ENCODE measurements around the gene NFIA.

The NFIA gene

GRCh38 chr1:61213245-61214011, 131.1 kb downstream of the NFIA start:
- no peak for DNase-seq (ENCODE audit: low read depth, low spot score)

- DNase-seq (ENCODE audit: low read depth, low spot score): no peak
Observed at GRCh38 chr1:61215119-61215518, 132.8 kb downstream of the NFIA start.

GRCh38 chr1:61215676-61216289, 133.4 kb downstream of the NFIA start:
- no peak for DNase-seq (ENCODE audit: low read depth, low spot score)

- peak; percentile 39 for DNase-seq (ENCODE audit: low read depth, low spot score)
Observed at GRCh38 chr1:61220536-61220935, 138.2 kb downstream of the NFIA start.

DNA sequence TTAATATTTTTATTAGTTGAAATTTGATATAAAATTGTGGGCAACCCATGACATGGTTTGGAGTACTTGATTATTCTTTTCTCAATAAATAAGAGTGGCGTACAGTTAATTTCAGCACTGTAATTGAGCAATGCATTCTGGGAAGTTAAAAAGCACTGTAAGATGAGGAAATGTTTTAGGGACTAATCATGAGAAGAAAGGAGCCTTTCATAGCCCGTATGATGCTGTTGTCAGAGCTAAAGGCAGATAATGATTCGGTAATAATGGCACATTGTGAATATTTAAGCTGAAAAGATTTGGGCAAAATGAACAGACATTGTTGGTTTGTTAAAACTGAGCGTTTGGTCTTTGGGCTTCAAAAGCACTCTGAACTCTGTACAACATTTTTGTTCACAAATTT, 139.3 kb downstream of the NFIA start:
- no peak for DNase-seq (ENCODE audit: low read depth, low spot score)

DNA sequence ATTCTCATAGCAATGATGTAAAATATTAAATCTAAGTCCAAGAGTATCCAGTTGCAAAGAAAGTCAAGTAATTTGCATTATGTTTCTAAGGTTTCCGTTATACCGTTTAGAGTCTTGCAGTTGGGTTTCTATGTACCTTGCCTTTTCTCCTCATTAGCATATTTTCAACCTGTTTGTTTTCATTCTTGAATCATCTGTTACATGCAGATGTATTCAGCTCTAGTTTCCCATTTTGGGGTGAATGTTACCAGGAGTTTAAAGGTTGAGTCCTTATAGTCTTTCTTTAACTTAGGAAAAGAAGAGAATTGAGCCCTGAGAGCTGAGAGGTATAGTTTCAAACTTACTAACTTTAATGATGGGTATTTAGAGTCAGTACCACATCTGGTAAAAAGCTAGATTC, 139.9 kb downstream of the NFIA start:
- DNase-seq (ENCODE audit: low read depth, low spot score): no peak

- no peak for DNase-seq (ENCODE audit: low read depth, low spot score)
Observed at GRCh38 chr1:61223140-61223539, 140.8 kb downstream of the NFIA start.

DNA sequence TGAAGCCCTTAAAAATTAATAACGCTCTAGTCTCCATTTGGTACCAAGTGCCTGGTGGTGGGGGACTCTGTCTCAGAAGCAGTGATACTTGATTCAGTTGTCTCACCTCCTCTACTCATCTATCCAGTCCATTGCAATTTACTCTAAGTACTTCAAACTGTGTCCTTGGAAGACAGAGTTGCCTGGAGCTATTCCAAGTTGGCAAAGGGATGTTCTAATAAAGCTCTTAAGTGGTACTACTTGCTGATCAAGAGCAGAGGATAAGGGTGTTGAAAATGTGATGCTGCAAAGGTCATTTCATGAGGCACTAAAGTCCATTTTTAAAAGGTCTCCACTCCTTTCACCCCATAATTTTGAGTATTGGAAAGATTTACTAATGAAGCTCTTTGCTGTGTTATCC, 142.2 kb downstream of the NFIA start:
- no peak for DNase-seq (ENCODE audit: low read depth, low spot score)

DNA sequence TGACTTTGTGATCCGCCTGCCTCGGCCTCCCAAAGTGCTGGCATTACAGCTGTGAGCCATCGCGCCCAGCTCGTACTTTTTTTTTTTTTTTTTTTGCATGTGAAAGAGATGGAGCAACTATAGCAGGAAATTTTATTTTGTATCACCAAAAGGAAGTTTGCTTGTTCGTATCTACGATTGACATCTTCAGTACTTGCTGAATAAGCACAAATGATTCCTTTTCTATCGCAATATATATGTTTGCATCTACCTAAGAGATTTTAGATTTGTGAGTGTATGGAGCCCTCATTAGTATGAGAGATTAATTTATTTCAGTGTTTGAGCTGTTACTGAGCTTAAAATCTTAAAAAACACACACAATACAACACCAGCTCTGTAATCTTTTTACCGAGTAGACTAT, 143.1 kb downstream of the NFIA start:
- DNase-seq (ENCODE audit: low read depth, low spot score): no peak

DNA sequence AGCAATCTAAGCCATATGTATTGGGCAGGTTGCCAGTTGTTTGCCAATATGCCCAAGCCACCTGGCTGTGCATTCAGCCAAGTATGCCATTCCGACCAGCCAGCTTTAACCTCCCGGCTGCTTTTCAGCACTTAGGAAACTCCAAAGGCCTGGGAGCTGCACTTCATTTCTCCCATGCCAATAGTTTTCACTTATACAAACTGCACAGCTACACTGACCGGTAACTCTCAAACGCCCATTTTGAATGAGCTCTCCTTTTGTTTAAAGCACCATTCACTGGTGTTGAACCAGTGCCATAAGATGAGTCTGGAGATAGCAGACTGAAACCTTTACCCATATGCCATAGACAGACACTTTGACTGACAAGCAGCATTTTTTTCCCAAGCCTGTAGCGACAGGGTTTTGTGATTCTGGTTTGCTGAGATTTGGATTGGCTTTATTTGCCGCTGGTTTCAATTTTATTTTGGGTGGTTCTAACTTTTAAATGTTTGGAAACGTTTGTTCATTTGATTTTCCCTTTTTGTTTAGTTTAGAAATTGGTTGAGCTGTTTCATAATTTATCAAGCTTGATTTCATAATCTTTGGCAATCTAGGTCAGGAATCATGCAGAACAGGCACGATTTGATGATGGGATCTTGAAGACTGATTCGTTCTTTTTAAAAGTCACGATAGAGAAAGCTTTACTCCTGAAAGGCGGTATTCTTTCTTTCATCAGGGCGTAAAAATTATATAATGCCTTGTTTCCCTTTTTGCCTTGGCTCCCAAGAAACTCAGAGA, 144.6 kb downstream of the NFIA start:
- no peak for DNase-seq (ENCODE audit: low read depth, low spot score)

DNA sequence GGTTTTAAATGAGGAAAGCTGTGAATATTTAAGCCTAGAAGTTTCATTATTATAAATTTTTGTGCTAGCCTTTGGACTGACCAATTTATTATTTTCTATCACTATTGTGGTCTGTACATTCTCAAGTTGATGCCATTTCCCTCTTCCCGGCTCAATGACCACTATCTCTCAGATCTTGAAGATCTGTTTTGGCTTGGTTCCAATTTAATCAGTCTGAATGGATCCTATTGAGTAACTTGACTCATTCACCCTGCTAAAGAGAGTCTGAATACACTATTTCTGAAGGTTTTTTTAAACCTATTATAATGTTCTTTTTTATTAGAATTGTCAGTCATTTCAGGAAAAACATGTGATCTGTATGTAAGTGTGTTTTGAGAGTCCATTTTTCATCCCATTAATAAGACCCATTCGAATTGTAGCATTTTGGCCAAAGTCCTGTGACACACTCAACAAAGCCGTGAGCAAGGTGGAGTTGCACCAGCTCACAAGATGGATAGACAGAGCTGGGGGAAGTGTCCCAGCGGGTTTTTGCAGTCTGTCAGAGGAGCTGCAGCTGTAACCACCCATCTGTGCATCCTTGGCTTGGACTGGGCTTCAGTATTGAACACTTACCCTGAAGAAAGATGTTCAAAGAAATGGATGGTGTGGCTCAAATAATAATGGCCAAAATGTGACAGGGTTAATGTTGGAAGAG, 145.6 kb downstream of the NFIA start:
- DNase-seq (ENCODE audit: low read depth, low spot score): no peak

GRCh38 chr1:61230523-61230922, 148.2 kb downstream of the NFIA start:
- DNase-seq (ENCODE audit: low read depth, low spot score): no peak

DNA sequence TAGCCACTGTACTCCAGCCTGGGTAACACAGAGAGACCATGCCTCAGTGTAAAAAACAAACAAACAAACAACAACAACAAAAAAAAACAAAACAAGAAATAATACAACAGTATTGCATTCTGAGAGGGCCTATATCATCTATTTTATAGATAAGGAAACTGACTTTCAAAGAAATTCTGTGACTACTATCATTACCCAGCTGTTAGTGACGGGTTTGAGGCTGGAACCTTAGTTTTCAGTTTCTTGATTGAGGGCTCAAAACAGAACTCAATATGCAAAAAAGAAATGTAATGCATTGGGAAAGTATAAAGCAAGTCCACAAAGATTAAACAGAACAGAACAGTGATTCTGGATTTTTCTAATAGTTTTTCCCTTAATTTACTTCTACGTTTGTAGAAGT, 149.4 kb downstream of the NFIA start:
- DNase-seq (ENCODE audit: low read depth, low spot score): no peak

- DNase-seq (ENCODE audit: low read depth, low spot score): no peak
Observed at GRCh38 chr1:61233121-61233660, 150.8 kb downstream of the NFIA start.

- no peak for DNase-seq (ENCODE audit: low read depth, low spot score)
Observed at GRCh38 chr1:61234587-61234919, 152.2 kb downstream of the NFIA start.

DNA sequence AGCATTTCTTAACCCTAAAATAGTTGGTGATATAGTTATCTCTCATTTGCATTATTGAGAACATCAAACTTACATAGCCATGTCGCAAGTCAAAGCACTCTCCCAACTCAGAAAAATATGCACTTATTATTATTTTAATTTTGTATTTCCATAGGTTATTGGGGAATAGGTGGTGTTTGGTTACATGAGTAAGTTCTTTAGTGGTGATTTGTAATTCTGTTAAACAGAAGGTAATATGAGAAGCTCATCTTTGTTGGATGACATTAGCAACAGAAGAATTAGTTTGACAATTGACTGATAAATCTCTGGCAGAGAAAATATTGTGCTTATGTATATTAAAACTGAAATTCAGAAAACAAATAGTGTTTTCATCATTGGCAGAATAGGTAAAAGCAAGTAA, 154.8 kb downstream of the NFIA start:
- DNase-seq (ENCODE audit: low read depth, low spot score): no peak

GRCh38 chr1:61237659-61238358, 155.4 kb downstream of the NFIA start:
- no peak for DNase-seq (ENCODE audit: low read depth, low spot score)

- DNase-seq (ENCODE audit: low read depth, low spot score): no peak
Observed at GRCh38 chr1:61238359-61238665, 156.0 kb downstream of the NFIA start.

GRCh38 chr1:61240878-61241277, 158.5 kb downstream of the NFIA start:
- DNase-seq (ENCODE audit: low read depth, low spot score): no peak

GRCh38 chr1:61241411-61241838, 159.1 kb downstream of the NFIA start:
- DNase-seq (ENCODE audit: low read depth, low spot score): no peak

DNA sequence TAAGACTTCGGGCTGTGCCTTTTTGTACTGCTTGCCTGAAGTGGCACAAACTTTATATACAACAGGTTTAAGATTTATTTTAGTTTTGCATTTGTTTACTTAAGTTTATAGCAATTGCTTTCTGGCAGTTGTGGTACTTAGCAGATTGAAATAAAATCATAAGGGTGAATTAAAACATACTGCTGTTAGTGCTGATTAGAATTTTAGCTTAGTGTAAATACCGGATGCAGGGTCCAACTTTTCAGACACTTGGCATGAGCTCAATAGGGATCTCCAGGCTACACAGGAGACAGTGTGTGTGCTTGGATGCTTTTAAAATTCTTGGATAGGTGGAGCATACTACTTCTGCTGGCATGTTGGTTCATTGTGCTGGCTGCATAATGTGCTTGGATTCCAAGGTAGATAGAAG, 159.6 kb downstream of the NFIA start:
- DNase-seq (ENCODE audit: low read depth, low spot score): no peak

- peak; percentile 92 for DNase-seq (ENCODE audit: low read depth, low spot score)
Observed at GRCh38 chr1:61244114-61244513, 161.8 kb downstream of the NFIA start.
